Measurements from ENCODE around the gene SV2B. TPM values are rescaled to one million over a fixed set of nuclear protein-coding genes. Genes with fewer than 3 reads are reported as not detected.

The SV2B gene
- total RNA-seq, 1 donor from 2014 or later = 0.87 TPM

GRCh38 chr15:91151781-91152563, 51.9 kb downstream of the SV2B start:
- intact Hi-C loops (cut with DNase I) = loop anchor here (10.0 kb wide), 1 partner anchor 63 kb away; no protein-coding TSS in a partner anchor
- H3K36me3 ChIP-seq = no peaks in the 10 kb centered on the region
- no peaks in the 10 kb centered on the region for H3K4me1 ChIP-seq
- no peak overlapping the region for H3K4me3 ChIP-seq
- ATAC-seq (no peak), DNase-seq (no peak)
- no peak overlapping the region for H3K27ac ChIP-seq
- TF ChIP-seq, protein P1, sequence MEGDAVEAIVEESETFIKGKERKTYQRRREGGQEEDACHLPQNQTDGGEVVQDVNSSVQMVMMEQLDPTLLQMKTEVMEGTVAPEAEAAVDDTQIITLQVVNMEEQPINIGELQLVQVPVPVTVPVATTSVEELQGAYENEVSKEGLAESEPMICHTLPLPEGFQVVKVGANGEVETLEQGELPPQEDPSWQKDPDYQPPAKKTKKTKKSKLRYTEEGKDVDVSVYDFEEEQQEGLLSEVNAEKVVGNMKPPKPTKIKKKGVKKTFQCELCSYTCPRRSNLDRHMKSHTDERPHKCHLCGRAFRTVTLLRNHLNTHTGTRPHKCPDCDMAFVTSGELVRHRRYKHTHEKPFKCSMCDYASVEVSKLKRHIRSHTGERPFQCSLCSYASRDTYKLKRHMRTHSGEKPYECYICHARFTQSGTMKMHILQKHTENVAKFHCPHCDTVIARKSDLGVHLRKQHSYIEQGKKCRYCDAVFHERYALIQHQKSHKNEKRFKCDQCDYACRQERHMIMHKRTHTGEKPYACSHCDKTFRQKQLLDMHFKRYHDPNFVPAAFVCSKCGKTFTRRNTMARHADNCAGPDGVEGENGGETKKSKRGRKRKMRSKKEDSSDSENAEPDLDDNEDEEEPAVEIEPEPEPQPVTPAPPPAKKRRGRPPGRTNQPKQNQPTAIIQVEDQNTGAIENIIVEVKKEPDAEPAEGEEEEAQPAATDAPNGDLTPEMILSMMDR (IDR thresholded peaks at IDR 0.05) = no peak
- H3K9me3 ChIP-seq = no peaks in the 10 kb centered on the region
- peaks cover 25% of the 10 kb centered on the region for H3K27me3 ChIP-seq

DNA sequence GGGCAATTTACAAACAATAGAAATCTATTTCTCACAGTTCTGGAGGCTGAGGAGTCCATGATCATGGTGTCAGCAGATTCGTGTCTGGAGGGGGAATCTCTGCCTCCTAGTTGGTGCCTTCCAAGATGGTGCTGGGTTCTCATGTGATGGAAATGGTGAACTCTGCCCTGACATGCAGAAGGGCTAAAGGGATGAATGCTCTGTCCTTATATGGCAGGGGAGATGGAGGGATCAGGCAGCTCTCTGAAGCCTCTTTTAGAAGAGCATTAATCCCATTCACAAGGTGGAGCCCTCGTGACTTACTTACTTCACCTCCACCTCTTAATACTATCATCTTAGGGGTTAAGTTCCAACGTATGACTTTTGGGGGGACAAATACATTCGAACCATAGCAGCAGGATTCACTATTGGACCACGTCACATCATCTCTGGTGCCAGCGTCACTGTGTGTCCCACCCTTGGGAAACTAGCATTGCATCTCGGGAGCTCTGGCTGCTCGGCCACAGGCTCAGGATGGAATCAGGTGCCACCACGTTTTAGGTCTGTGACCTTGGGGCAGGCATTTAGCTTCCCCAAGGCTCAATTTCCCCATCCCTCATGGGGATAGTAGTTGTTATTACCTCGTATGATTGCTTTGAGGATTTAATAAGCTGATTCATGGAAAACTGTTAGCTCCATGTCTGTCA, 53.0 kb downstream of the SV2B start:
- no peaks in the 10 kb centered on the region for H3K36me3 ChIP-seq
- no peaks in the 10 kb centered on the region for H3K9me3 ChIP-seq
- DNase-seq (no peak), ATAC-seq (no peak)
- TF ChIP-seq, protein P1 (IDR thresholded peaks at IDR 0.05) = no peak
- H3K27ac ChIP-seq = no peak overlapping the region
- no peaks in the 10 kb centered on the region for H3K4me1 ChIP-seq
- intact Hi-C loops (cut with DNase I) = loop anchor here (10.0 kb wide), 1 partner anchor 62 kb away; no protein-coding TSS in a partner anchor
- H3K27me3 ChIP-seq = peaks cover 19% of the 10 kb centered on the region
- no peak overlapping the region for H3K4me3 ChIP-seq

- peaks cover 19% of the 10 kb centered on the region for H3K27me3 ChIP-seq
- H3K27ac ChIP-seq = no peak overlapping the region
- ATAC-seq (no peak), DNase-seq (no peak)
- H3K4me1 ChIP-seq = no peaks in the 10 kb centered on the region
- H3K9me3 ChIP-seq = no peaks in the 10 kb centered on the region
- intact Hi-C loops (cut with DNase I) = loop anchor here (10.0 kb wide), 1 partner anchor 61 kb away; no protein-coding TSS in a partner anchor
- H3K4me3 ChIP-seq = no peak overlapping the region
- TF ChIP-seq, protein P1 (IDR thresholded peaks at IDR 0.05) = no peak
- H3K36me3 ChIP-seq = no peaks in the 10 kb centered on the region
These were observed 53.9 kb downstream of the SV2B start for GRCh38 chr15:91153954-91154353.

DNA sequence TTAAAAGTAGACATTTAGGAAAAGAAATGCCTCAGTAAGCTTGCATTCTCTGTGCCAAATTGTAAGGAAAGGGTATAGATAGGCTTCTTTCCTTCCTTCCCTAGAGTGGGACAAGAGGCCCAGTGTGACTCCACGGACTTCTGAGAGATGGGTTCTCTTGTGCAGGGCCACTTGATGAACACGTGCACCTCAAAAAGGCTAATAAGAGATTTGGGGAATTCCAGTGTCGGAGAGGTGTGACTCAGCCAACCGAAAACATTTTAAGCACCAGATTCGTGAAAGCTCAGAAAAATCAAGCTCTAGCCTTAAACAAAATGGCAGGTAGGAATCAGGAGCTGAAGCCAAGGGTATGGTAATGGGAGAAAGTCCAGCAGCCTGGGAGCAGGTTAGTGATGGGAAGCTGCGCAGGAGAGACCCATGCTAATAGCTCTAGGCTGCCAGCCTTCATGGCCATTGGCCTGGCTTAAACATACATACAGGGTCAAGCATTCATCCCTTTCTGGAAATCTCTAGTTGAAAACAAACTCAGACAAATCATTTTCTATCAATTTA, 56.2 kb downstream of the SV2B start:
- TF ChIP-seq, protein P1 (IDR thresholded peaks at IDR 0.05) = no peak
- H3K36me3 ChIP-seq = no peaks in the 10 kb centered on the region
- DNase-seq (no peak), ATAC-seq (no peak)
- H3K27me3 ChIP-seq = peaks cover 19% of the 10 kb centered on the region
- intact Hi-C loops (cut with DNase I) = loop anchor here (10.0 kb wide), 1 partner anchor 59 kb away; no protein-coding TSS in a partner anchor
- H3K4me3 ChIP-seq = no peak overlapping the region
- no peaks in the 10 kb centered on the region for H3K9me3 ChIP-seq
- H3K27ac ChIP-seq = no peak overlapping the region
- H3K4me1 ChIP-seq = no peaks in the 10 kb centered on the region

DNA sequence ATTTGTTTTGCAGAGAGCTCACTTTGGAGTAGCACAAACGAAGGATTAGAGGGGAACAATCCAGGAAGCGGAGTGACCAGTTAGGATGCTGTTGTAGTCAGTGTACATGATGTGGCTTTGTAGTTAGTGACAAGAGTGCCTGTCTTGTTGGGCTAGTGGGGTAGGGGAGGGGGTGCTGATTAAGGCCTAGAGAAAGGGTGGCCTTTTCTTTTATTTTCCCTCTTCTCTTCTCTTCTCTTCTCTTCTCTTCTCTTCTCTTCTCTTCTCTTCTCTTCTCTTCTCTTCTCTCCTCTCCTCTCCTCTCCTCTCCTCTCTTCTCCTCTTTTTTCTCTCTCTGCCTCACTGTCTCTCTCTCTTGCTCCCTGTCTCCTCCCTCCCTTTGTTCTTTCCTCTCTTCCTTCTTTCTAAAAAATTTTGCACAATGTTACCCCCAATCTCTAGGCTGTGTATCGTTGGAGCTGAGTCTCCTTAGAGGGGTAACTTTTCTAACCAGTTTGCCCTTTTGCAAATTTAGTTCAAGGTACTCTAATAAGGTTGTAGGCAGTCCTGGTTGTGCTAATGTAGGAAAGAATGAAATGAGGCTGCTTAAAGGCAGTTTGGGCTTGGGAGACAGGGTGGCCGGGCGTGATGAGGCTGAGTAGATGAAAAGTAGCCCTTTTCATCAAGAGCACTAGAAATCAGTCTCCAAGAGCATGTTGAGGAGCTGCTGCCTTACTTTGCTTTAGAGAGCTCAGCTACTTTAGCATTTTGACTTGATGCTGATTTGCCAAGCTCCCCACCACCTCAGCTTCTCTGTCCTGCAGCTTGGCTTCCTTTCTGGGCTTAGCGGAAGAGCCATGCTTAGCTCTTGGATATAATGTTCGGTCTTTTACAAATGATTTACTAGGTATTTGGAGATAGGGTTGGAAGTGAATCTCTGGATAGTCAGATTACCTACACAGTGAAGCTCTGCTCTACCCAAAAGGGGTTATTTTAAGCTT, 58.6 kb downstream of the SV2B start:
- intact Hi-C loops (cut with DNase I) = loop anchor here (10.0 kb wide), 1 partner anchor 56 kb away; no protein-coding TSS in a partner anchor
- Histone ChIP-seq H3K27me3 (peaks cover 16% of the 10 kb centered on the region), H3K27ac (no peak overlapping the region), H3K4me1 (no peaks in the 10 kb centered on the region), H3K4me3 (no peak overlapping the region), H3K36me3 (no peaks in the 10 kb centered on the region), H3K9me3 (no peaks in the 10 kb centered on the region)
- TF ChIP-seq, protein P1 (IDR thresholded peaks at IDR 0.05) = no peak
- DNase-seq (no peak), ATAC-seq (no peak)

Data from upper lobe of right lung (tissue), 1 donor.